Sigmoid colon (tissue), 7 donors: ENCODE measurements around the gene GLDC. TPM values are rescaled to one million over a fixed set of nuclear protein-coding genes. Genes with fewer than 3 reads are reported as not detected.
A peak's percentile ranks its signal among the peaks of the same experiment; 100 is the strongest.

Experiments used
- DNase-seq: peaks from one replicate; pipeline ENCODE4 v3.0.0-alpha.2; 2019
- H3K27ac ChIP-seq, 4 donors: fragments of 200-600 bp; sonication (generic); one replicate each; pipeline ENCODE4 v1.5.1; 2016 to 2019; ENCODE audit warnings: mild to moderate bottlenecking in 1 of 4
- H3K27me3 ChIP-seq, 3 donors: fragments of 200-600 bp; sonication (generic); one replicate each; pipeline ENCODE4 v1.5.1; 2019; ENCODE audit warnings: mild to moderate bottlenecking in 1 of 3
- H3K36me3 ChIP-seq, 4 donors: fragments of 200-600 bp; sonication (generic); one replicate each; pipeline ENCODE4 v1.5.1; 2016 to 2019
- H3K4me1 ChIP-seq, 4 donors: fragments of 200-600 bp; sonication (generic); one replicate each; pipeline ENCODE4 v1.5.1; 2017 to 2019
- H3K4me3 ChIP-seq, 4 donors: fragments of 200-600 bp; sonication (generic); one replicate each; pipeline ENCODE4 v1.5.1; 2017 to 2019; ENCODE audit warnings: mild to moderate bottlenecking in 2 of 4, moderate library complexity in 1 of 4
- H3K9me3 ChIP-seq, 4 donors: fragments of 200-600 bp in 3 of 4; sonication (generic) in 3 of 4; one replicate each; pipeline versions ENCODE4 v1.5.1 to v1.6.1; 2013 to 2019
- CTCF ChIP-seq, 4 experiments: fragments of 450-650 bp in 3 of 4; fragments of 200-600 bp in 1 of 4; IDR thresholded peaks; one replicate each; pipeline ENCODE4 v1.5.1; 2016 to 2019; ENCODE audit warnings: antibody characterized with exemption in 4 of 4, mild to moderate bottlenecking in 3 of 4, moderate library complexity in 2 of 4
- EP300 ChIP-seq, 4 donors: sonication (generic); formaldehyde crosslinking; IDR thresholded peaks; one replicate each; pipeline ENCODE4 v1.6.1; 2017; ENCODE audit warnings: antibody characterized with exemption in 4 of 4
- POLR2A ChIP-seq, 2 donors: fragments of 450-650 bp; IDR thresholded peaks; one replicate each; pipeline ENCODE4 v1.6.1; 2016; ENCODE audit warnings: antibody characterized with exemption in 2 of 2, mild to moderate bottlenecking in 2 of 2, moderate library complexity in 2 of 2
- POLR2AphosphoS5 ChIP-seq, 4 donors: sonication (generic); formaldehyde crosslinking; IDR thresholded peaks; one replicate each; pipeline ENCODE4 v1.6.1; 2017; ENCODE audit warnings: antibody characterized with exemption in 4 of 4
- WGBS, 2 donors: extraction: QIAGEN DNeasy Blood & Tissue Kit; methylation state at CpG; one replicate each; pipeline ENCODE4 v1.1.7; 2013; 5-methylcytosine and 5-hydroxymethylcytosine counted together
- intact Hi-C: fragments of 100-400 bp; cut with DNase I; formaldehyde crosslinking; loops from one replicate; pipeline ENCODE4 v1.15.1; 2023
- polyA plus RNA-seq, 3 donors: library from polyadenylated mRNA; stranded (reverse); fragments of 200-250 nt; gene quantifications; one replicate each; pipeline ENCODE4 v1.2.3, GENCODE V29; 2013
- total RNA-seq, 4 donors: library from RNA; depleted of rRNA; stranded (reverse); fragments of >200 nt; gene quantifications; one replicate each; pipeline ENCODE4 v1.1.0, GENCODE V29; 2016
- donor health status: healthy with polysubstance abuse.
- donor health status: Bipolar disorder and iron deficiency.
- donor health status: healthy.

GLDC gene
- total and polyA plus RNA-seq, 7 donors, result 0.51 to 1.8 (median 1.2) TPM; not detected in 4

GRCh38 chr9:6640268-6641051 lies 5.1 kb downstream of the GLDC start:
- peak; percentile 46 for DNase-seq
- no peak overlapping the region for H3K4me3 ChIP-seq
- peaks cover 6 to 29% (median 21%) of the 10 kb centered on the region in 3 donors for H3K27me3 ChIP-seq
- H3K36me3 ChIP-seq, result no peaks in the 10 kb centered on the region
- H3K9me3 ChIP-seq, result no peaks in the 10 kb centered on the region
- WGBS, 2 donors, result 67 to 93% methylated on average over 9 of the region's 9 CpGs
- no peak overlapping the region for H3K27ac ChIP-seq
- TF ChIP-seq EP300 (IDR thresholded peaks at IDR 0.05) (no peak), CTCF (IDR thresholded peaks at IDR 0.05) (no peak), POLR2A (IDR thresholded peaks at IDR 0.05) (no peak), POLR2AphosphoS5 (IDR thresholded peaks at IDR 0.05) (no peak)
- intact Hi-C loops, result loop anchor here (10.0 kb wide), 1 partner anchor 64 kb away; no protein-coding TSS in a partner anchor
- peaks cover 0 to 15% (median 10%) of the 10 kb centered on the region in 4 donors for H3K4me1 ChIP-seq

- WGBS, 2 donors, result 63 to 80% methylated on average over 3 of the region's 3 CpGs
- intact Hi-C loops, result loop anchor here (10.0 kb wide), 1 partner anchor 65 kb away; no protein-coding TSS in a partner anchor
Measured at GRCh38 chr9:6639622-6640021, 5.9 kb downstream of the GLDC start.

GRCh38 chr9:6634444-6634843 lies 11.1 kb downstream of the GLDC start:
- no peaks in the 10 kb centered on the region for H3K4me1 ChIP-seq
- H3K4me3 ChIP-seq, result no peak overlapping the region
- intact Hi-C loops, result no loop called here
- WGBS, 2 donors, result 90% methylated on average over 7 of the region's 7 CpGs
- DNase-seq, result no peak
- no peak for TF ChIP-seq CTCF (IDR thresholded peaks at IDR 0.05)
- no peaks in the 10 kb centered on the region for H3K27me3 ChIP-seq
- no peak overlapping the region for H3K27ac ChIP-seq
- H3K9me3 ChIP-seq, result no peaks in the 10 kb centered on the region
- no peaks in the 10 kb centered on the region for H3K36me3 ChIP-seq

More at GRCh38 chr9:6639622-6640021, 5.9 kb downstream of the GLDC start:
- H3K27me3 ChIP-seq, result peaks cover 0 to 20% (median 13%) of the 10 kb centered on the region in 3 donors
- no peaks in the 10 kb centered on the region for H3K9me3 ChIP-seq
- H3K36me3 ChIP-seq, result no peaks in the 10 kb centered on the region
- H3K27ac ChIP-seq, result no peak overlapping the region
- H3K4me1 ChIP-seq, result peaks cover 0 to 6% (median 3%) of the 10 kb centered on the region in 4 donors
- DNase-seq, result no peak
- TF ChIP-seq POLR2A (IDR thresholded peaks at IDR 0.05) (no peak), EP300 (IDR thresholded peaks at IDR 0.05) (no peak), POLR2AphosphoS5 (IDR thresholded peaks at IDR 0.05) (no peak), CTCF (IDR thresholded peaks at IDR 0.05) (no peak)
- H3K4me3 ChIP-seq, result no peak overlapping the region

- TF ChIP-seq POLR2A (IDR thresholded peaks at IDR 0.05) (no peak), EP300 (IDR thresholded peaks at IDR 0.05) (no peak), POLR2AphosphoS5 (IDR thresholded peaks at IDR 0.05) (no peak), CTCF (IDR thresholded peaks at IDR 0.05) (no peak)
- no peak overlapping the region for H3K27ac ChIP-seq
- intact Hi-C loops, result no loop called here
- H3K4me1 ChIP-seq, result no peaks in the 10 kb centered on the region
- DNase-seq, result no peak
- 83 to 85% methylated on average over 3 of the region's 3 CpGs for WGBS, 2 donors
- no peak overlapping the region for H3K4me3 ChIP-seq
- H3K9me3 ChIP-seq, result no peaks in the 10 kb centered on the region
- no peaks in the 10 kb centered on the region for H3K36me3 ChIP-seq
- no peaks in the 10 kb centered on the region for H3K27me3 ChIP-seq
Measured at GRCh38 chr9:6633378-6633777, 12.2 kb downstream of the GLDC start.
